C1 segment of cervical spinal cord (tissue), 14 donors: Measurements from ENCODE around the gene GTF3C5.
"Not testable (repeated sequence)": the region's sequence is repeated elsewhere in the genome, so short reads cannot be mapped to it uniquely, and the experiment has no call there.

Experiments used
- DNase-seq, 14 donors: peaks; one replicate each; lab custom pipeline; 2025; lab: John Stamatoyannopoulos, UW

The GTF3C5 gene

GRCh38 chr9:133067813-133068212 is 37.0 kb downstream of the GTF3C5 start:
- DNase-seq: no peak

GRCh38 chr9:133068431-133068830 is 37.6 kb downstream of the GTF3C5 start:
- not testable (repeated sequence) for DNase-seq

- not testable (repeated sequence) for DNase-seq
These were observed 39.7 kb downstream of the GTF3C5 start for GRCh38 chr9:133070500-133070961.

GRCh38 chr9:133070985-133071384 is 40.2 kb downstream of the GTF3C5 start:
- not testable (repeated sequence) for DNase-seq

GRCh38 chr9:133071484-133072150 is 40.8 kb downstream of the GTF3C5 start:
- no peak for DNase-seq

GRCh38 chr9:133072210-133072609 is 41.4 kb downstream of the GTF3C5 start:
- not testable (repeated sequence) for DNase-seq

GRCh38 chr9:133073086-133074014 is 42.6 kb downstream of the GTF3C5 start:
- DNase-seq: no peak

GRCh38 chr9:133074111-133074651 is 43.4 kb downstream of the GTF3C5 start:
- no peak for DNase-seq

GRCh38 chr9:133075925-133076630 is 45.3 kb downstream of the GTF3C5 start:
- no peak for DNase-seq

- DNase-seq: no peak
These were observed 45.9 kb downstream of the GTF3C5 start for GRCh38 chr9:133076691-133077090.

GRCh38 chr9:133078486-133078885 is 47.7 kb downstream of the GTF3C5 start:
- no peak for DNase-seq

GRCh38 chr9:133080161-133080560 is 49.4 kb downstream of the GTF3C5 start:
- no peak for DNase-seq

- DNase-seq: not testable (repeated sequence)
These were observed 50.3 kb downstream of the GTF3C5 start for GRCh38 chr9:133080786-133081779.

- not testable (repeated sequence) for DNase-seq
These were observed 51.3 kb downstream of the GTF3C5 start for GRCh38 chr9:133081957-133082644.

- not testable (repeated sequence) for DNase-seq
These were observed 52.9 kb downstream of the GTF3C5 start for GRCh38 chr9:133083688-133084087.

- DNase-seq: not testable (repeated sequence)
These were observed 55.5 kb downstream of the GTF3C5 start for GRCh38 chr9:133086212-133086860.

- DNase-seq: no peak
These were observed 56.1 kb downstream of the GTF3C5 start for GRCh38 chr9:133086894-133087293.

- no peak for DNase-seq
These were observed 56.8 kb downstream of the GTF3C5 start for GRCh38 chr9:133087429-133088145.
